ENCODE data around the gene ENTPD2.

- TF ChIP-seq, protein P1, sequence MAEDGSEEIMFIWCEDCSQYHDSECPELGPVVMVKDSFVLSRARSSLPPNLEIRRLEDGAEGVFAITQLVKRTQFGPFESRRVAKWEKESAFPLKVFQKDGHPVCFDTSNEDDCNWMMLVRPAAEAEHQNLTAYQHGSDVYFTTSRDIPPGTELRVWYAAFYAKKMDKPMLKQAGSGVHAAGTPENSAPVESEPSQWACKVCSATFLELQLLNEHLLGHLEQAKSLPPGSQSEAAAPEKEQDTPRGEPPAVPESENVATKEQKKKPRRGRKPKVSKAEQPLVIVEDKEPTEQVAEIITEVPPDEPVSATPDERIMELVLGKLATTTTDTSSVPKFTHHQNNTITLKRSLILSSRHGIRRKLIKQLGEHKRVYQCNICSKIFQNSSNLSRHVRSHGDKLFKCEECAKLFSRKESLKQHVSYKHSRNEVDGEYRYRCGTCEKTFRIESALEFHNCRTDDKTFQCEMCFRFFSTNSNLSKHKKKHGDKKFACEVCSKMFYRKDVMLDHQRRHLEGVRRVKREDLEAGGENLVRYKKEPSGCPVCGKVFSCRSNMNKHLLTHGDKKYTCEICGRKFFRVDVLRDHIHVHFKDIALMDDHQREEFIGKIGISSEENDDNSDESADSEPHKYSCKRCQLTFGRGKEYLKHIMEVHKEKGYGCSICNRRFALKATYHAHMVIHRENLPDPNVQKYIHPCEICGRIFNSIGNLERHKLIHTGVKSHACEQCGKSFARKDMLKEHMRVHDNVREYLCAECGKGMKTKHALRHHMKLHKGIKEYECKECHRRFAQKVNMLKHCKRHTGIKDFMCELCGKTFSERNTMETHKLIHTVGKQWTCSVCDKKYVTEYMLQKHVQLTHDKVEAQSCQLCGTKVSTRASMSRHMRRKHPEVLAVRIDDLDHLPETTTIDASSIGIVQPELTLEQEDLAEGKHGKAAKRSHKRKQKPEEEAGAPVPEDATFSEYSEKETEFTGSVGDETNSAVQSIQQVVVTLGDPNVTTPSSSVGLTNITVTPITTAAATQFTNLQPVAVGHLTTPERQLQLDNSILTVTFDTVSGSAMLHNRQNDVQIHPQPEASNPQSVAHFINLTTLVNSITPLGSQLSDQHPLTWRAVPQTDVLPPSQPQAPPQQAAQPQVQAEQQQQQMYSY (CRISPR knock-in tag; IDR thresholded peaks at IDR 0.05): no peak
- TF ChIP-seq, protein P2, sequence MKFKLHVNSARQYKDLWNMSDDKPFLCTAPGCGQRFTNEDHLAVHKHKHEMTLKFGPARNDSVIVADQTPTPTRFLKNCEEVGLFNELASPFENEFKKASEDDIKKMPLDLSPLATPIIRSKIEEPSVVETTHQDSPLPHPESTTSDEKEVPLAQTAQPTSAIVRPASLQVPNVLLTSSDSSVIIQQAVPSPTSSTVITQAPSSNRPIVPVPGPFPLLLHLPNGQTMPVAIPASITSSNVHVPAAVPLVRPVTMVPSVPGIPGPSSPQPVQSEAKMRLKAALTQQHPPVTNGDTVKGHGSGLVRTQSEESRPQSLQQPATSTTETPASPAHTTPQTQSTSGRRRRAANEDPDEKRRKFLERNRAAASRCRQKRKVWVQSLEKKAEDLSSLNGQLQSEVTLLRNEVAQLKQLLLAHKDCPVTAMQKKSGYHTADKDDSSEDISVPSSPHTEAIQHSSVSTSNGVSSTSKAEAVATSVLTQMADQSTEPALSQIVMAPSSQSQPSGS (CRISPR knock-in tag; IDR thresholded peaks at IDR 0.05; ENCODE audit: borderline replicate concordance, low read depth): no peak
- TF ChIP-seq ZBTB21 (CRISPR knock-in tag; IDR thresholded peaks at IDR 0.05; ENCODE audit: borderline replicate concordance): no peak
These were observed 45.5 kb downstream of the ENTPD2 start for GRCh38 chr9:137008312-137008711.
